Stimulated activated CD8-positive, alpha-beta memory T cell treated with anti-CD3 and anti-CD28 coated beads, Interleukin-2, amount 100 ng/mL, for 1 hour (primary cell): ENCODE data around the gene LIN7B.

Experiments
- DNase-seq, 2 donors: peaks; one replicate each; pipeline ENCODE4 v3.0.0-alpha.2; 2020; ENCODE audit warnings: low read depth in 2 of 2

The LIN7B gene

GRCh38 chr19:49094505-49095482 lies 19.4 kb upstream of the LIN7B start:
- no peak for DNase-seq

DNA sequence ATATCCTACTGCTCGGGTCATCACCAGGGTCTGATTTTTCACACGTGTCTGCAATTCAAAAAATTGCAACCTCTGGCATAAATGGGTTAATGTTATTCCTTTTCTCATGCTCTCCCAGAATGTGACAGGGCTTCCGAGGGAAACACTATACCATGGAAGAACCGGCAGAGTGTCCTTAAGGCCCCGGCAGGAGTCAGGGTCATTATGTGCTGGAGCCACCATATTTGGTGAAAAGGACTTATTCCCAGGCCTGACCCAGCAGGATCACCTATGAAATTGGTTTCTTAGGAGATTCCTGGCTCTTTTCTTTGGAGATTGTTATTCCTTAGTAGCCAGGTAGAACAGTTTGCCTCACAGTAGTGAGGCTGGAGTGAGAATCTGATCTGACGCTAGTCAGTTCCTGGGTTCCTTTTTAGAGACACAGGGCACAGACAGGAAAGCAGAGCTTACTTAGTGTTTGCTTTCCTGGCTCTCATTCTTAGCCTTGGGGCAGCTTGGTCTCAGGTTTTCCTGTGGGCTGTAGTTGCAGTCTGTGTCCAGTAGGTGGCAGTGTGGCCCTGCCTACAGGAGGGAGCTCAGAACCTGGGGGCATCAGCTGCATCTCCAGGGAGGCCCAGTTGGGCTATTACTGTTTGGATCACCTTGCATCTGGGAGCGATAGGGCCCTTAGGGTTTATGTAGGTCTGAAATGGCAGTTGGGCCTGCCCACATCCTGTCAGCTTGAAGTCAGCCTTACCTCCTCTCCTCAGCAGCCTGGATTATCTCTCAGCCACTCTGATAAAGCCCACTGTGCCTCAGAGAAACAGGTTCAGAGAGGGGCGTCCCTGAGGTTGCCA lies 16.5 kb upstream of the LIN7B start:
- peak; percentile 50 to 59 for DNase-seq

DNA sequence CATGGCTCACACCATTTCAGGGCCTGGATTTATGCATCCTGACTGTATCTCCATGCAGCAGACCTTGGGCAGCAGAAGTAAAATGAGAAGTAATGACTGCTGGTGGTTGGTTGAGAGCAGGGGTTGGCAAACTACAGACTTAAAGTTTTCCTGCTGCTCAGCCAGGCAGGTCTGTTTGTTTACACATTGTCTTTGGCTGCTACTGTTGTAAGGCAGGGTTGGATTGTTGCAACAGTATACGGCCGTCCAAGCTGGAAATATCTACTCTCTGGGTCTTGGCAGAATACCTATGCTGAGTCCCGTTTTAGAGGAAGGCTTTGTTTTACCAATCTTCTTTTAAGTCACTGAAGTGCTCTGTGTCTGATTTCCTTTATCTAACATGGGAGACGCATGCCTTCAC lies 15.4 kb upstream of the LIN7B start:
- no peak for DNase-seq

GRCh38 chr19:49101160-49101559 lies 13.0 kb upstream of the LIN7B start:
- no peak for DNase-seq

- DNase-seq, result no peak
Observed at GRCh38 chr19:49102303-49102702, 11.9 kb upstream of the LIN7B start.

DNA sequence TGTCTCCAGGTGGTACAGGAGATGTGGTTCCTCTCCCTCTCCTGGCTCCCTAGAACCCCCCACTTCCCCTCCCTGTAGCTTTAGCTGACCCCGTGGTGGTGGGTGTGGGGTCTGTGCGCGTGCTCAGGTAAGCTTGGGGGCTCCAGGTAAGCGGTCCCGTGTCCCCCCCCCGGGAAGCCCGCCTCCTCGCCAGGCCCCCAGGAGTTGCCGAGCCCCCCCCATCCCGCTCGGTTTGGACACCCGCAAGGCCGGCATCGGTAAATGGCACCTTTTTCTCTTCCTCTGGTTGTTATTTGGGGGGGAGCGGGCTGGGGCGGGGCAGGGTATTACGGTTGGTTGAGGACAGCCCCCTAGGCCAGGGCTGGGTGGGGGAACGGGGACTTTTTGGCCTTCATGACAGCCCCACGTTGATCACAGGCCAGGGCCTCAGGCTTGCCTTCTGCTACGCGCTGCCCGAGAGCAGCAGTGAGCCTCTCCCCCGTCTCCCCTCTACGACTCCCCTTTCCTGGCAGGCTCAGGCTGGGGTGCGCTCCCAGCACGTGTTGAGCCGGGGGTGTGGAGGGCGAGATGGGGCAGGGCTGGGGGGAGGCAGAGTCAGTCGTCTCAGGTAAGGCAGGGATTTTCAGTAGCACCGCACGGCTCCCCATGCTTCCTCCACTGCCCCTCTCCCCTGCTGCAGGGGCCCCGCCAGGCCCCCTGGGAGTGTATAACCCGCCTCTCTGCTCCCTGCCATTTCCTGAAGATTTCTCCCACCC lies 10.7 kb upstream of the LIN7B start:
- no peak for DNase-seq

GRCh38 chr19:49104229-49104864 lies 9.8 kb upstream of the LIN7B start:
- DNase-seq, result no peak

- DNase-seq, result peak; percentile 24 to 47
Observed at GRCh38 chr19:49106648-49107135, 7.5 kb upstream of the LIN7B start.

DNA sequence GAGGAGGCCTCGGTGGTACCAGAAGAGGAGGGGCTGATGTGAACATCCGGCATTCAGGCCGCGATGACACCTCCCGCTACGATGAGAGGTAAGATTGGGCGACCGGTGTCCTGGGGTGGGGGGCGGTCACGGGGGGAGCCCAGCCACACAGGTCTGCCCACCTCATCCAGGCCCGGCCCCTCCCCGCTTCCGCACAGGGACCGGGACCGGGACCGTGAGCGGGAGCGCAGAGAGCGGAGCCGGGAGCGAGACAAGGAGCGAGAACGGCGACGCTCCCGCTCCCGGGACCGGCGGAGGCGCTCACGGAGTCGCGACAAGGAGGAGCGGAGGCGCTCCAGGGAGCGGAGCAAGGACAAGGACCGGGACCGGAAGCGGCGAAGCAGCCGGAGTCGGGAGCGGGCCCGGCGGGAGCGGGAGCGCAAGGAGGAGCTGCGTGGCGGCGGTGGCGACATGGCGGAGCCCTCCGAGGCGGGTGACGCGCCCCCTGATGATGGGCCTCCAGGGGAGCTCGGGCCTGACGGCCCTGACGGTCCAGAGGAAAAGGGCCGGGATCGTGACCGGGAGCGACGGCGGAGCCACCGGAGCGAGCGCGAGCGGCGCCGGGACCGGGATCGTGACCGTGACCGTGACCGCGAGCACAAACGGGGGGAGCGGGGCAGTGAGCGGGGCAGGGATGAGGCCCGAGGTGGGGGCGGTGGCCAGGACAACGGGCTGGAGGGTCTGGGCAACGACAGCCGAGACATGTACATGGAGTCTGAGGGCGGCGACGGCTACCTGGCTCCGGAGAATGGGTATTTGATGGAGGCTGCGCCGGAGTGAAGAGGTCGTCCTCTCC lies 6.3 kb upstream of the LIN7B start:
- DNase-seq, result no peak

DNA sequence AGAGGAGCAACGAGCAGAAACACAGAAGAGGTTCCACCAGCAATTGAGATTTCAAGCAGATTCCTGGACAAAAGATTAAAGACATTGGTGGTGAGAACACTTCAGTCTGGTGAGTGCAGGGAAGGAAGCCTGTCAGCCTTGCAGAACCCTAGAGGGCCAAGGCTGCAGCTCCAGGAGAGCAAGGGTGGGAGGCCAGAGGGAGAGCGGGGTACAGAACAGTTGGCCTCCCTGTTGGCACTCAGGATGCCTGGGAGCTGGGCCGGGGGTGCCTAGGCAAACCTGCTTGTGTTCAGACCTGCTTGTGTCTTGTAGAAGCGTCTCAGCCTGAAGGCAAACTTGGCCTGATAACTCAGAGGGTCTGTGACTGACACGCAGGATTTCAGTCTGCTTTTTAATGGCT lies 5.1 kb upstream of the LIN7B start:
- DNase-seq, result no peak

DNA sequence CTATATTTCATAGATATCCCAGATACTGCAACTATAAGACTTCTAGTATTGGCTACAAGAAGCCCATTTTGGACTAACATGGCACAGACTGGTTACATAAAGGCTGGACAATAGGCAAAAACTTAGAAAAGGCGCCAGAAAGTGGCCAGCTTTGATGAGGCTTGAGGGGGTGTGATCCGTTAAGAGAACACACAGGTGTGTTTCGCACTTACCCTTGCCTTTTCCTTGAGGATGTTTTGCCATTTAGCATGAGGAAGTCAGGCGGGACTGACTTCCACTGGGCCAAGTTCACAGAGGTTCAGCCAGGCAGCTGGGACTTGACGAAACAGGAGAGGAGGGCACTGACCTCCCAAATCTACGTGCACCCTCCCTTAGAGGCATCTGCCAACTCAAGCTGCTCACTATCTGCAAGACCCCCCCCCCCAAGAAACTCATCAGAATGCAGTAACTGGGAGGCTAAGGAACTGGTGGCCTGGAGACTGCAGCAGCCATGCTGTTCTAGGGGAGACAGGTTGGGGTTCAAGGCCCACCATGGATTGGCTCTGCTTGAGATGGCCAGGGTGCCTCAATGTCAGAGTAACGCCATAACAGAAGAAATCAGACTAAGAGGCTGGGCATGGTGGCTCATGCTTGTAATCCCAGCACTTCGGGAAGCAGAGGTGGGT lies 4.5 kb upstream of the LIN7B start:
- no peak for DNase-seq

GRCh38 chr19:49110567-49110966 lies 3.6 kb upstream of the LIN7B start:
- no peak for DNase-seq

DNA sequence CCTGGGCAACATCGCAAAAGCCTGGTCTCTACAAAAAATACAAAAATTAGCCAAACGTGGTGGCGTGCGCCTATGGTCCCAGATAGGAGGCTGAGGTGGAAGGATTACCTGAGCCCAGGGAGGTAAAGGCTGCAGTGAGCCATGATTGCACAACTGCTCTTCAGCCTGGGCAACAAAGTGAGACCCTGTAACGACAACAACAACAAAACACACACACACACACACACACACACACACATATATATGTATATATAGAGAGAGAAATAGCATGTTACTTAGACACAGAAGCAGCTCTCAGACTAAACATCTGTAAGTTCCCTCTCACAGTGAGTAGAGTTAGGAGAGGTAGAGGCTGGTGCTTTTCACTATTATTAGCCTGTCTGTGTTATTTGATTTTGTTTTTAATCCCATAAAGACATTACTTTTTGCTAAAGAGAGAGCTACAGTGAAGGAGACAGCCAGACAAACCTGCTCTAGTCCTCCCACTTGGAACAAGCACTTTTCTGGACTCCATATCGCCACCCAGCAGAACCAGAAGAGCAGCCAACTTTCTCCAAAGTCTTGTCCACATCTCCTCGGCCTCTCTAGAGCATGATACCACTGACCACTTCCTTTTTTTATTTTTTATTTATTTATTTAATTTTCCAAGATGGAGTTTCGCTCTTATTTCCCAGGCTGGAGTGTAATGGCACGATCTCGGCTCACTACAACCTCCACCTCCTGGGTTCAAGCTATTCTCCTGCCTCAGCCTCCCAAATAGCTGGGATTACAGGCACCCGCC lies 2.8 kb upstream of the LIN7B start:
- DNase-seq, result no peak

DNA sequence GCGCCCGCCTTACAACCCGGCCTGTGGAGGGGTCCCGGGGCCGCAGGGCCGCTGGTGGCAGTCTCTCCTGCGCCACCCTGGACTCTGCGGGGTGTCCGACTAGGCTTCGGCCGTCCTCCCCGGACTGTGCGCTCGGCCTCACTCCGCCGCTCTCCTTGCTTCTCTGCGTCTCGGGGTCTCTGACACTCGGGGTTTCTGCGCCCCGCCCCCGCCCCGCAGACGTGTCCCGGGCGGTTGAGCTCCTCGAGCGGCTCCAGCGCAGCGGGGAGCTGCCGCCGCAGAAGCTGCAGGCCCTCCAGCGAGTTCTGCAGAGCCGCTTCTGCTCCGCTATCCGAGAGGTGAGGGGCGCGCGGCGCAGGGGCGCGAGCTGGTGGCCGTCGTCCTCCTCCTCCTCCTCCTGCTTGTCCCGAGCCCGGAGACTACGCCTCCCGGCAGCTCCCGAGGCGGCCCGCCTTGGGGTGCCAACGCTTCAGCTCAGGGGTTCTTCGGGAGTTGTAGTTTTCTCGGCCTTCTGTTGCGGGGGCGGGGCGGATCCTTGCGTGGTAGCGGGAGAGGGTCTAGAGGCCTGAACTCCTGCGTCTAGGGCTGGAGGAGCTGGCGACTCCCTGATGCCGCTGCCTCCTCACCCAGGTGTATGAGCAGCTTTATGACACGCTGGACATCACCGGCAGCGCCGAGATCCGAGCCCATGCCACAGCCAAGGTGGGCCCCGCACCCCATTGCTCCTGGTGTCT lies 627 bp downstream of the LIN7B start:
- no peak for DNase-seq

DNA sequence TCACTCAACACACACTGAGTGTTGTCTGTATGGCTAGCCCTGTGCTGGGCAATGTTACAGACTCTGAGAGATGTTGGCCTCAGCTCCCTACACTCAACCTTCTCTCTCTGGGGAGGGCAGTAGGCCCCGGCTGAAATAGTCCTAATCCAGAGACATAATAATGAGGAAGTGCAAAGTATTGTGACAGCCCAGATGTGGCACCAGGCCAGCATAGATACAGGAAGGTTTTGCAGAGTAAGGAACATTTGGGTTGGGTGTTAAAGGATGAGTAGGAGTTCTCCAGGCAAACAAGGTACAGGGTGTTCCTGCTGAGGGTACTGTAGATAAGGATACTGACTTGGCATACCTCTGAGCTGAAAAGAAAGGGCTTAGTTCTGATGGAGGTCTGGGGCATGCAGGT lies 2.4 kb downstream of the LIN7B start:
- no peak for DNase-seq

DNA sequence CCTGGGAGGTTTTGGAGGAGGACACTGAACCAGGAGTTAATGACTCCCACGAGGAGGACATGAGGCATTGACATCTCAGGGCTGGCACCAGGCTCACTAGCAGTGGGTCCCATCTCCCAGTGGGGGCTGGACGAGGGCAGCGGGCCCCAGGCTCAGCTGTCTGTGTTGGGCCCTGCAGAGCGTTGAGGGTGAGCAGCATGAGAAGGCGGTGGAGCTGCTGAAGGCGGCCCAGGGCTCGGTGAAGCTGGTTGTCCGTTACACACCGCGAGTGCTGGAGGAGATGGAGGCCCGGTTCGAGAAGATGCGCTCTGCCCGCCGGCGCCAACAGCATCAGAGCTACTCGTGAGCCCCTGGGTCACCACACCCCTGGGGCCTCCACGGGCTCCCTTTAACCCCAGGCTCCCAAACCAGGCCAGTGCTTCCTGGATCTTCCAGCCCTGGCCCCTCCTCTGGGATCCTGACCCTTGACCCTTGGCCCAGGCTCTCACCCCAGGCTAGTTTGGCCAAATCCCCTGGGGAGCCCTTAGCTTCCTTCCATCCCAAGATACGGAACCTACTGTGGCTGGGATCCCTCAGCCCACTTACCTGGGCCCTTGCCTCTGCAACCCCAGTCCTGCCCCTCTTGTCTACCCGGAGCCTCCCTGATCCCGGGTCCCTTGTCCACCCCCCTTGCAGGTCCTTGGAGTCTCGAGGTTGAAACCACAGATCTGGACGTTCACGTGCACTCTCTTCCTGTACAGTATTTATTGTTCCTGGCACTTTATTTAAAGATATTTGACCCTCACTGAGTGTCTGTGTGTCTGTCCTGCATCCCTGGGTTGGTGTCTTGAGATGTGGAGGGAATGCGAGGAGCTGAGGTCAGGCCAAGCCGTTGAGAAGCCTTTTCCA lies 3.8 kb downstream of the LIN7B start:
- no peak for DNase-seq
